22Rv1 (cell line): ENCODE measurements around the gene UBA1.

Experiments
- ZFX ChIP-seq: fragments of 450-650 bp; IDR thresholded peaks from 2 replicates; pipeline ENCODE4 v1.6.1; 2017; ENCODE audit warnings: antibody characterized with exemption, borderline replicate concordance
- TF ChIP-seq, protein P1 (sequence below): fragments of 450-650 bp; IDR thresholded peaks from 2 replicates; pipeline ENCODE4 v1.5.1; 2017; ENCODE audit warnings: mild to moderate bottlenecking

GRCh38 chrX:47202877-47203276 lies 9.2 kb downstream of the UBA1 start:
- TF ChIP-seq, protein P1, sequence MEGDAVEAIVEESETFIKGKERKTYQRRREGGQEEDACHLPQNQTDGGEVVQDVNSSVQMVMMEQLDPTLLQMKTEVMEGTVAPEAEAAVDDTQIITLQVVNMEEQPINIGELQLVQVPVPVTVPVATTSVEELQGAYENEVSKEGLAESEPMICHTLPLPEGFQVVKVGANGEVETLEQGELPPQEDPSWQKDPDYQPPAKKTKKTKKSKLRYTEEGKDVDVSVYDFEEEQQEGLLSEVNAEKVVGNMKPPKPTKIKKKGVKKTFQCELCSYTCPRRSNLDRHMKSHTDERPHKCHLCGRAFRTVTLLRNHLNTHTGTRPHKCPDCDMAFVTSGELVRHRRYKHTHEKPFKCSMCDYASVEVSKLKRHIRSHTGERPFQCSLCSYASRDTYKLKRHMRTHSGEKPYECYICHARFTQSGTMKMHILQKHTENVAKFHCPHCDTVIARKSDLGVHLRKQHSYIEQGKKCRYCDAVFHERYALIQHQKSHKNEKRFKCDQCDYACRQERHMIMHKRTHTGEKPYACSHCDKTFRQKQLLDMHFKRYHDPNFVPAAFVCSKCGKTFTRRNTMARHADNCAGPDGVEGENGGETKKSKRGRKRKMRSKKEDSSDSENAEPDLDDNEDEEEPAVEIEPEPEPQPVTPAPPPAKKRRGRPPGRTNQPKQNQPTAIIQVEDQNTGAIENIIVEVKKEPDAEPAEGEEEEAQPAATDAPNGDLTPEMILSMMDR, result no peak
- no peak for TF ChIP-seq ZFX
